Muscle of leg (tissue), 11 donors: Measurements from ENCODE around the gene TFE3. TPM values are rescaled to one million over a fixed set of nuclear protein-coding genes. Genes with fewer than 3 reads are reported as not detected.

Experiments
- DNase-seq: peaks from one replicate; pipeline ENCODE4 v3.0.0; 2013
- H3K27ac ChIP-seq: one replicate; pipeline ENCODE4 v1.5.1; 2013; ENCODE audit warnings: mild to moderate bottlenecking, low read length, control low read depth
- H3K27me3 ChIP-seq: one replicate; pipeline ENCODE4 v1.6.1; 2013; ENCODE audit warnings: low read length; ENCODE audit not compliant: control insufficient read depth, insufficient read depth
- H3K36me3 ChIP-seq: one replicate; pipeline ENCODE4 v1.6.1; 2013; ENCODE audit warnings: low read length; ENCODE audit not compliant: control insufficient read depth, insufficient read depth
- H3K4me1 ChIP-seq: one replicate; pipeline ENCODE4 v1.6.1; 2013; ENCODE audit warnings: low read length; ENCODE audit not compliant: control insufficient read depth, insufficient read depth
- H3K4me3 ChIP-seq: one replicate; pipeline ENCODE4 v1.5.1; 2013; ENCODE audit warnings: low read length, control low read depth
- H3K9me3 ChIP-seq: replicated peaks from 2 replicates; pipeline ENCODE4 v1.6.1; 2013; ENCODE audit warnings: low read depth, low read length; ENCODE audit not compliant: control insufficient read depth
- WGBS: methylation state at CpG from one replicate; pipeline ENCODE4 v1.1.5; 2013; ENCODE audit warnings: missing lambda C conversion rate; ENCODE audit not compliant: insufficient coverage; 5-methylcytosine and 5-hydroxymethylcytosine counted together
- polyA plus RNA-seq, 8 donors: library from polyadenylated mRNA; unstranded; fragments of 120-200 nt; gene quantifications; one replicate each; pipeline versions ENCODE4 v1.2.1 to v1.2.3, GENCODE V29; 2013; ENCODE audit warnings: inconsistent platforms in 1 of 8, low replicate concordance in 1 of 8; ENCODE audit not compliant: insufficient read length in 8 of 8, insufficient read depth in 1 of 8
- total RNA-seq: library from RNA; stranded (reverse); fragments of 120-200 nt; gene quantifications from one replicate; pipeline ENCODE4 v1.2.4, GENCODE V29; 2013

Gene TFE3
- total and polyA plus RNA-seq, 9 donors, result 10.8 to 27.3 (median 21.2) TPM

DNA sequence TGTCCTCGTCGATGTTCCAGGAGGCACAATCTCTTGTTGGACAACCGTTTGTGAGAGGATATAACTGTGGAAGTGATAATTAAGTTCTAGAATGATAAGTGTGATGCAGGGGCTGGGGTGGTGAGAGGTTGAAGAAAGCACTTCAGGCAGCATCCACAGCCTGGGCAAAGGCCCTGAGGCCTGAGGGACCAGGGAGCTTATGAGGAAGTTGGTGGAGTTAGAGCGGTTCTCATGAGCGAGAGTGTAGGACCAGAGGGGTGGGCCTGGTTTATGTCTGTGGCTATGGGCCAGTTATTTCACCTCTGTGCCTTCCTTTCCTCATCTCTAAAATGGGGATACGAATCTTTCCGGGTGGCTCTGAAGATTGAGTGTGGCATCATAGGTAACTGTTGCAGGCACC, 18.3 kb upstream of the TFE3 start:
- 82% methylated on average over 5 of the region's 7 CpGs for WGBS
- Histone ChIP-seq H3K36me3 (peaks cover 4% of the 10 kb centered on the region), H3K9me3 (no peaks in the 10 kb centered on the region)

DNA sequence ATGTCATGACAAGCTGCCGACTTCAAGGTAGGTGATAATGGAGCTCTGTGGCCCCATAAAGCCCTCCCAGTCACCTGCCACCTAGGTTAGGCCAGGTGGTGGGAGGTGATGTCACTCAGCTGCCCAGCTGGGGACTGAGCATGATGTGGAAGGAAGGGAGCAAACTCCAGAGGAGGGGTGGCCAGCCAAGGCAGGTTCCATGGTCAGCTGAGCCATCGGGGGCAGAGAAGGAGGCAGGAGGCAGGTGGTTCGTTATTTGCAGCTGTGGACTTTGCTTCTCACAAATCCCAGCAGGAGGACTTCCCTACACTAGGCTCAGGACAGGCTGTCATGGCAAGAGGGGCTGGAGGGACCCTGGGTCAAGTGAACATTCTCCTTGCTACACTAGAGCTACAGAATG, 17.8 kb upstream of the TFE3 start:
- Histone ChIP-seq H3K4me3 (no peak overlapping the region), H3K36me3 (peaks cover 4% of the 10 kb centered on the region), H3K27ac (no peak overlapping the region), H3K4me1 (no peaks in the 10 kb centered on the region), H3K9me3 (no peaks in the 10 kb centered on the region), H3K27me3 (no peaks in the 10 kb centered on the region)
- no peak for DNase-seq
- WGBS, result 60% methylated on average over 1 of the region's 3 CpGs

More for the DNA sequence above, 18.3 kb upstream of the TFE3 start:
- no peaks in the 10 kb centered on the region for H3K4me1 ChIP-seq
- no peak for DNase-seq
- H3K27me3 ChIP-seq, result no peaks in the 10 kb centered on the region
- H3K27ac ChIP-seq, result no peak overlapping the region
- no peak overlapping the region for H3K4me3 ChIP-seq

DNA sequence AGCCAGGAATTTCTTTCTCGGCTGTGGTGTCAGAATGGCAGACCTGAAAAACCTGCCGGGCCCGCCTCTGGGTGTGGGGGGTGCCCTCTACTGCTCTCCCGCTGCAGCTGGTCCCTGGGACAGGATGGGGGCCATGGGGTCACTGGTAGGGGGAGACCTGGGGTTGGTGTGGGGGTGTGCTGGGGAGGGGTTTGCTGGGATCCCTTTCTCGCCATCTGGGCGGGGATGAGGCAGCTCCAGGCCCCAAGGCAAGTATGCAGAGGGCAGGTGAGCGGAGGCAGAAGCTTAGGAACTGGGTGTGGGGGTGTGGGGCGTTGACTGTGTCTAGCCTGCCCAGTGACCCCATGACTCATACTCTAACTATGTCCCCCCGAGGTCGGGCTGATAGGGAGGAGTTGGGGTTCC, 16.5 kb upstream of the TFE3 start:
- WGBS, result 62% methylated on average over 3 of the region's 10 CpGs
- Histone ChIP-seq H3K9me3 (no peaks in the 10 kb centered on the region), H3K36me3 (no peaks in the 10 kb centered on the region), H3K4me1 (no peaks in the 10 kb centered on the region), H3K27me3 (no peaks in the 10 kb centered on the region), H3K4me3 (no peak overlapping the region), H3K27ac (no peak overlapping the region)
- no peak for DNase-seq

DNA sequence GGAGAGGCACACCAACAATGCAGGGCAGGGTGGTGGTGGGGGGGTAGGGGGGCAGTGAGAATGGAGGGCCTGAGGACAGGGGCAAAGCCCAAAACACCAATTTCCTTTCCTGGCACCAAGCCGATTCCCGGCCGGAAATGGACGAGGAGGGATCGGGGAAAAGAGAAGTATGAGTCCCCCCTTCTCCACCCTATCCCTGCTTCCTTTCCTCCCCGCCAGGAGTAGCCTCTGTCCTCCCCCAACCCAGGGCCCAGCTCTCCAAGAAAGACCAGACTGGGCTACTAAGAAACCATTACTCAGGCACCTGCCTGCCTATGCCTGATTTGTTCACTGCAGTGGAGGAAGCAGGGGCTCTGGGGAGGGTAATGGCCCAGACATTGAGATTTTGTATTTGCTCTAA, 16.0 kb upstream of the TFE3 start:
- Histone ChIP-seq H3K27ac (no peak overlapping the region), H3K27me3 (no peaks in the 10 kb centered on the region), H3K4me1 (no peaks in the 10 kb centered on the region), H3K36me3 (no peaks in the 10 kb centered on the region), H3K4me3 (no peak overlapping the region), H3K9me3 (no peaks in the 10 kb centered on the region)
- WGBS, result 97% methylated on average over 5 of the region's 6 CpGs
- no peak for DNase-seq

DNA sequence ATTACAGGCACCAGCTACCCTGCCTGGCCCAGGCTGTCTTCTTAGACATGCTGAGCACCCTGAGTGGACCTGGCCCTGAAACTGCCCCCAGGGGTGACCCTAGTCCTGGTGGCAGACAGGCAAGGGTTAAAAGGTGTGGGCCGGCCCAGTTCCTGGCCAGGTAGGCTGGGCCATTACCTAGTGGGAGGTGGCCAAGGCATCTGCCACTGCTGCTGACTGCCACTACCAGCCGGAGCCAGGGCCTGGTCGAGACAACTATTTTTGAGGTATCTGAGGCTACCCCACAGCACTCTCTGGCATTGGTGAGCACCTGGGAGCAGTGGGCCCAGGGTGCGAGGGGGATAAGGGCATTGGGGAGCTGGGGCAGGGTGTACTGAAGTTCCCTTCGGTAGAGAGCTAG, 15.6 kb upstream of the TFE3 start, which contains the start of gene CCDC120:
CCDC120 (plus strand) TSS at position 206 of the 400 bp plus-strand sequence. CDS start 3,043 bp downstream, outside the sequence.
- Histone ChIP-seq H3K4me1 (no peaks in the 10 kb centered on the region), H3K4me3 (no peak within 1 kb of the TSS), H3K27ac (no peak within 1 kb of the TSS), H3K36me3 (no peaks in the 10 kb centered on the region), H3K27me3 (no peaks in the 10 kb centered on the region), H3K9me3 (no peaks in the 10 kb centered on the region)
- 57% methylated on average over 2 of the region's 5 CpGs for whole genome bisulfite sequencing
- no peak for DNase-seq

DNA sequence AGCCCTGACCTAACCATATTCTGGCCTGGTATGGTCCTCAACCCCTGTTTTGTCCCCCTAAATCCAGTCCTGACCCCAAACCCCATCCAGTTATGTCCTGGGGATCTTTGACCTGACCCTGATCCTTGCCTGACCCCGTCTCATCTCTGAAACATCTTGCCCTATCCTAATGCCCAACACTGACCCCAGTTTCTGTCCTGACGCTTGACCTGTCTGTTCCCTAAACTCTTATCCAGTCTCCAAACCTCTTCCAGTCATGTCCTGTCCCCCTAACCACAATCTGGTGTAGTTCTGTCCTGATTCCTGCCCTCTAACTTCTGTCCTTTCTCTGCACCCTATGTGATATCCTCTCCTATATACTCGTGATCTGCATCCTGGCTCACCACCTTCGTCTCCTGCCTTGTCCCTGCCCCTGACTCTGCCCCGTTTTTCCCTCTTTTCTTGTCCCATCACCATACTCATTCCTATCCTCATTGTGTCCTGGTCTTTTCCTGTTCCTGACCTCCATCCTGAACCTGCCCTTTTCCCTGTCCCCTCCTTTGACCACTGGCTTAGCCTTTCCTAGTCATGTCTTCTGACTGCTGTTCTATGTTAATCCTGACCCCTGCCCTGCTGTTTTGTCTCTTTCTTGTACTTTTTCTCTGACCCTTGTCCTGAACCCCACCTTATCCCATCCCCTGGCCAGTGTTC, 11.1 kb upstream of the TFE3 start:
- WGBS, result 76% methylated on average over 5 of the region's 5 CpGs
- no peak for DNase-seq
- Histone ChIP-seq H3K4me1 (peaks cover 3% of the 10 kb centered on the region), H3K36me3 (no peaks in the 10 kb centered on the region), H3K27me3 (no peaks in the 10 kb centered on the region), H3K9me3 (no peaks in the 10 kb centered on the region), H3K27ac (peak overlapping the region; percentile 44), H3K4me3 (peak overlapping the region; percentile 56)

DNA sequence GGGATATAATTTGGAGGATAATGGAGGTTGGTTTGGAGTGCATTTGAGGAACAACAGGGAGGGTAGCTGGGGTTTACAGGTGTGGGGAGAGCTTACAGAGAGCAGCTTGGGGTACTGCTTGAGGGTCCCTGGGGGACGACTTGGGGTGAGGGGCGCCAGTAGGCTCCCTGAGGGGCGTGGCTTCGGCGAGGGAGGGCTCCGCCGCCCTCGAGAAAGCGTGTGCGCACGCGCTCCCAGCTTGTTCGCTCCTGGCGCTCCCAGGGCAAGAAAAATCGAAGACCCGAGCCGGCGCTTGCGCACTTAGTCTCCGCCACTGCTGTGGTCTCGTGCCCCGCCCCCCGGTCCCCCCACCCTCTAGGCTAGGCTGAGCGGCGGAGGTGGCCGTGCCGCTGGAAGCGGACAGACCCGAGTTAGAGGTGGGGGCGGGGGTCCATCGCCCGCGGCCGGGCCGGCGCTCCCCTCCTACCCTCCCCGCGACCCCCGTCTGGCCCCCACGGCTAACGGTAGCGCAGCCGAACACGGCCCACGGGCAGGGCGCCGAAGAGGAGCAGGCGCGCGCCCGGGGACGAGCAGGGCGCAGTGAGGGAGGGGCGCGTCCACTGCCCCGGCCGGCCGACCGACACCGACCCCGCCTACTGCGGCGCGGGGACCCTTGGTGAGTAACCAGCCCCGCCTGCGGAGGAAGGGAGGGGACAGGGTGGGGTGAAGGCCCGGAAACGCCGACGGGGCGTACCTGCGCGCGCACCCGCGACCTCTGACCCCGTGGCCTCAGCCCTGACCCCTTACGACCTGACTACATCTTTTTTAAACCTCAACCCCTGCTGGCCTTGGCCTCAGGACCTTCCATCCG, 10.3 kb upstream of the TFE3 start:
- Histone ChIP-seq H3K36me3 (no peaks in the 10 kb centered on the region), H3K9me3 (no peaks in the 10 kb centered on the region), H3K4me1 (peaks cover 3% of the 10 kb centered on the region), H3K27me3 (no peaks in the 10 kb centered on the region), H3K27ac (peak overlapping the region; percentile 44), H3K4me3 (peak overlapping the region; percentile 56)
- 34% methylated on average over 59 of the region's 79 CpGs for WGBS
- DNase-seq, result peak; percentile 86

DNA sequence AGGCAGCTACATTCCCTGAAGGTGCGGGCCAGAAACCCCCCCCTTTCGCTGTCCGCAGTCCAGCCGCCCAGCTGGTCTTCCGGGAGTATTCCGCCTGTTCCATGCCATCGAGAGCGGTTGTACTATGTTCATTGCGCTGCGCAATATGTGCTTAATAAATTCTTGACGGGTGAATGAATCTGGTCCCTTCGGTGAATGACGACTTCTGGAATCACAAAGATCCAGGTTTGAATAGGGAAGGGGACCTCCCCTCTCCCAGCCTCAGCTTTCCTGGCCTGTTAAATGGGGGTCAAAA, 777 bp upstream of the TFE3 start:
- peaks cover 9% of the 10 kb centered on the region for H3K36me3 ChIP-seq
- 37% methylated on average over 5 of the region's 13 CpGs for WGBS
- no peaks in the 10 kb centered on the region for H3K27me3 ChIP-seq
- H3K9me3 ChIP-seq, result no peaks in the 10 kb centered on the region
- peaks cover 26% of the 10 kb centered on the region for H3K4me1 ChIP-seq
- no peak for DNase-seq
- peak overlapping the region; percentile 25 for H3K4me3 ChIP-seq
- peak overlapping the region; percentile 86 for H3K27ac ChIP-seq

DNA sequence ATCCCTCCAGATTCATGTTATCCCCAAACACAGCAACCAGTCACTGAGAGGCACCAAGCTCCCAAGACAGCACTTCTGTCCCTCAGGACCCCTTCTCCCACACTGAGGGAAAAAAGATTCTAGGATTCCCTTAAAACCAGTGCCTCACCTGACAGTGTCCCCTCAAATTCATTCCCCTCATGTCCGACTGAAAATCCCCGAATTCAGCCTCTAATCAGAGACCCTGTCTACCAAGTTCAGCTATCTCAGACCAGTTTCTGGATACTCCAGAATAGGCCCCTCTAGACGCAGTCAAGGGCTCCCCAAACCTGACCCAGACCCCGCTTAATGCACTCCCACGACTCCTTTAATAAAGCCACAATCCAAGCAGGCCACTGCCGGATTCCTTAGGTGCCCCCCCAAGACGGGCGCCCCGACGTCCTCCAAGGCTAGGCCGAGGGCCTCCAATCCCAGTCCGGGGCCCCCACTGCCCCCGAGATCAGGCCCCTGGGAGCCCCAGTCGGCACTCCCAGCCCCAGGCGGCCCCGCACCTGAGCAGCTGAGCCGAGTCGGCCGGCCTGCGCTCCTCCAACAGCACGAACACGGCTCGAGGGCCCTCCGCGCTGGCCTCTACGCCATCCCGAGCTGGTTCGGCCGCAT, 457 bp downstream of the TFE3 start:
- Histone ChIP-seq H3K9me3 (no peaks in the 10 kb centered on the region), H3K27ac (peak overlapping the region; percentile 94), H3K27me3 (no peaks in the 10 kb centered on the region), H3K4me1 (peaks cover 26% of the 10 kb centered on the region), H3K36me3 (peaks cover 22% of the 10 kb centered on the region), H3K4me3 (peak overlapping the region; percentile 80)
- DNase-seq, result peak; percentile 34
- WGBS, result 34% methylated on average over 24 of the region's 29 CpGs
